ENCODE measurements around the gene ASB5.

GRCh38 chr4:176292920-176293319 lies 23.9 kb upstream of the ASB5 start:
- TF ChIP-seq EZH2 (IDR thresholded peaks at IDR 0.05; ENCODE audit: low read length), result no peak
- TF ChIP-seq, protein P1, sequence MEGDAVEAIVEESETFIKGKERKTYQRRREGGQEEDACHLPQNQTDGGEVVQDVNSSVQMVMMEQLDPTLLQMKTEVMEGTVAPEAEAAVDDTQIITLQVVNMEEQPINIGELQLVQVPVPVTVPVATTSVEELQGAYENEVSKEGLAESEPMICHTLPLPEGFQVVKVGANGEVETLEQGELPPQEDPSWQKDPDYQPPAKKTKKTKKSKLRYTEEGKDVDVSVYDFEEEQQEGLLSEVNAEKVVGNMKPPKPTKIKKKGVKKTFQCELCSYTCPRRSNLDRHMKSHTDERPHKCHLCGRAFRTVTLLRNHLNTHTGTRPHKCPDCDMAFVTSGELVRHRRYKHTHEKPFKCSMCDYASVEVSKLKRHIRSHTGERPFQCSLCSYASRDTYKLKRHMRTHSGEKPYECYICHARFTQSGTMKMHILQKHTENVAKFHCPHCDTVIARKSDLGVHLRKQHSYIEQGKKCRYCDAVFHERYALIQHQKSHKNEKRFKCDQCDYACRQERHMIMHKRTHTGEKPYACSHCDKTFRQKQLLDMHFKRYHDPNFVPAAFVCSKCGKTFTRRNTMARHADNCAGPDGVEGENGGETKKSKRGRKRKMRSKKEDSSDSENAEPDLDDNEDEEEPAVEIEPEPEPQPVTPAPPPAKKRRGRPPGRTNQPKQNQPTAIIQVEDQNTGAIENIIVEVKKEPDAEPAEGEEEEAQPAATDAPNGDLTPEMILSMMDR (optimal IDR thresholded peaks at IDR 0.05 in 1 of 3, IDR thresholded peaks at IDR 0.05 in 1 of 3, conservative IDR thresholded peaks at IDR 0.05 in 1 of 3; ENCODE audit: extremely low read depth in 1 of 3, insufficient read depth in 2 of 3, low read length in 3 of 3), result no peak

All from keratinocyte (primary cell).